DOHH2 (cell line): ENCODE results near the gene PDK1.

ENCODE experiments used
- H3F3A ChIP-seq: fragments of 200-600 bp; sonication (generic), shearing (Covaris generic); 2 replicates; pipeline ENCODE4 v1.6.0; 2016; ENCODE audit warnings: antibody characterized with exemption, mild to moderate bottlenecking; ENCODE audit not compliant: control insufficient read depth, insufficient read depth
- H3K27ac ChIP-seq: fragments of 200-600 bp; sonication (generic); 2 replicates; pipeline ENCODE4 v1.5.1; 2014; ENCODE audit warnings: low read depth, mild to moderate bottlenecking, low read length, moderate library complexity
- H3K27me3 ChIP-seq: fragments of 200-600 bp; sonication (generic); 2 replicates; pipeline ENCODE4 v1.6.1; 2014; ENCODE audit warnings: mild to moderate bottlenecking, low read length, mixed read lengths; ENCODE audit not compliant: control insufficient read depth
- H3K36me3 ChIP-seq: fragments of 200-600 bp; sonication (generic); 2 replicates; pipeline ENCODE4 v1.6.1; 2014; ENCODE audit warnings: mild to moderate bottlenecking, low read length, moderate library complexity, mixed read lengths; ENCODE audit not compliant: control insufficient read depth
- H3K4me1 ChIP-seq: fragments of 200-600 bp; sonication (generic); 2 replicates; pipeline ENCODE4 v1.6.1; 2014; ENCODE audit warnings: mild to moderate bottlenecking, low read length, mixed read lengths; ENCODE audit not compliant: control insufficient read depth
- H3K4me2 ChIP-seq: fragments of 200-600 bp; sonication (generic); 2 replicates; pipeline ENCODE4 v1.6.0; 2014; ENCODE audit warnings: mild to moderate bottlenecking, low read length, moderate library complexity
- H3K4me3 ChIP-seq: fragments of 200-600 bp; sonication (generic); 2 replicates; pipeline ENCODE4 v1.5.1; 2014; ENCODE audit warnings: mild to moderate bottlenecking, low read length, mixed read lengths
- H3K79me2 ChIP-seq: fragments of 200-600 bp; sonication (generic); 2 replicates; pipeline ENCODE4 v1.6.1; 2014; ENCODE audit warnings: mild to moderate bottlenecking, low read length, mixed read lengths; ENCODE audit not compliant: control insufficient read depth
- H3K9me2 ChIP-seq: fragments of 200-600 bp; sonication (generic); replicated peaks from 2 replicates; pipeline ENCODE4 v1.6.1; 2014; ENCODE audit warnings: mild to moderate bottlenecking, low read length, mixed read lengths; ENCODE audit not compliant: control insufficient read depth
- H3K9me3 ChIP-seq: fragments of 200-600 bp; sonication (generic); 2 replicates; pipeline ENCODE4 v1.6.1; 2014; ENCODE audit warnings: antibody characterized with exemption, low read length, mixed read lengths; ENCODE audit not compliant: control insufficient read depth, insufficient read depth
- H4K20me1 ChIP-seq: fragments of 200-600 bp; sonication (generic); 2 replicates; pipeline ENCODE4 v1.6.0; 2014; ENCODE audit warnings: low read depth, mild to moderate bottlenecking, antibody characterized with exemption, low read length, moderate library complexity; ENCODE audit not compliant: control insufficient read depth, insufficient read depth
- CTCF ChIP-seq: fragments of 200-600 bp; sonication (generic); IDR thresholded peaks from one replicate; pipeline ENCODE4 v1.5.1; 2014; ENCODE audit warnings: antibody characterized with exemption, mild to moderate bottlenecking, low read depth, low read length; ENCODE audit not compliant: poor library complexity, severe bottlenecking
- EZH2phosphoT487 ChIP-seq: fragments of 200-600 bp; sonication (generic); IDR thresholded peaks from 2 replicates; pipeline ENCODE4 v1.6.1; 2017; ENCODE audit warnings: borderline replicate concordance, mild to moderate bottlenecking, antibody characterized with exemption, low read length, moderate library complexity, mixed read lengths

The PDK1 gene

GRCh38 chr2:172578054-172578453 is 22.2 kb downstream of the PDK1 start:
- H3K9me2 ChIP-seq = no peaks in the 10 kb centered on the region
- H3K27me3 ChIP-seq = no peaks in the 10 kb centered on the region
- peaks cover 20% of the 10 kb centered on the region for H3K4me1 ChIP-seq
- peaks cover 30% of the 10 kb centered on the region for H3K9me3 ChIP-seq
- H3K36me3 ChIP-seq = peaks cover 82% of the 10 kb centered on the region
- H4K20me1 ChIP-seq = no peaks in the 10 kb centered on the region
- no peaks in the 10 kb centered on the region for H3F3A ChIP-seq
- no peak overlapping the region for H3K27ac ChIP-seq
- no peak for TF ChIP-seq EZH2phosphoT487
- TF ChIP-seq CTCF = no peak
- H3K4me2 ChIP-seq = no peak overlapping the region
- H3K4me3 ChIP-seq = no peak overlapping the region
- H3K79me2 ChIP-seq = peaks cover 32% of the 10 kb centered on the region

GRCh38 chr2:172578860-172579512 is 23.1 kb downstream of the PDK1 start:
- peaks cover 78% of the 10 kb centered on the region for H3K36me3 ChIP-seq
- no peaks in the 10 kb centered on the region for H3K27me3 ChIP-seq
- no peaks in the 10 kb centered on the region for H4K20me1 ChIP-seq
- no peaks in the 10 kb centered on the region for H3F3A ChIP-seq
- H3K9me3 ChIP-seq = peaks cover 29% of the 10 kb centered on the region
- no peaks in the 10 kb centered on the region for H3K9me2 ChIP-seq
- H3K4me2 ChIP-seq = no peak overlapping the region
- TF ChIP-seq EZH2phosphoT487 = no peak
- TF ChIP-seq CTCF = no peak
- peaks cover 31% of the 10 kb centered on the region for H3K79me2 ChIP-seq
- H3K4me1 ChIP-seq = peaks cover 20% of the 10 kb centered on the region
- H3K4me3 ChIP-seq = no peak overlapping the region
- no peak overlapping the region for H3K27ac ChIP-seq

GRCh38 chr2:172580544-172580943 is 24.7 kb downstream of the PDK1 start:
- peaks cover 74% of the 10 kb centered on the region for H3K36me3 ChIP-seq
- H3F3A ChIP-seq = no peaks in the 10 kb centered on the region
- H3K4me1 ChIP-seq = peaks cover 20% of the 10 kb centered on the region

More at GRCh38 chr2:172580544-172580943, 24.7 kb downstream of the PDK1 start:
- Histone ChIP-seq H3K79me2 (peaks cover 21% of the 10 kb centered on the region), H3K9me2 (no peaks in the 10 kb centered on the region), H3K9me3 (peaks cover 16% of the 10 kb centered on the region; the same call in 1 of the 2 replicates), H3K4me2 (no peak overlapping the region), H3K4me3 (no peak overlapping the region), H4K20me1 (no peaks in the 10 kb centered on the region), H3K27me3 (no peaks in the 10 kb centered on the region), H3K27ac (no peak overlapping the region)
- TF ChIP-seq CTCF = no peak
- no peak for TF ChIP-seq EZH2phosphoT487
